Measurements from ENCODE around the gene NT5DC4.

DNA sequence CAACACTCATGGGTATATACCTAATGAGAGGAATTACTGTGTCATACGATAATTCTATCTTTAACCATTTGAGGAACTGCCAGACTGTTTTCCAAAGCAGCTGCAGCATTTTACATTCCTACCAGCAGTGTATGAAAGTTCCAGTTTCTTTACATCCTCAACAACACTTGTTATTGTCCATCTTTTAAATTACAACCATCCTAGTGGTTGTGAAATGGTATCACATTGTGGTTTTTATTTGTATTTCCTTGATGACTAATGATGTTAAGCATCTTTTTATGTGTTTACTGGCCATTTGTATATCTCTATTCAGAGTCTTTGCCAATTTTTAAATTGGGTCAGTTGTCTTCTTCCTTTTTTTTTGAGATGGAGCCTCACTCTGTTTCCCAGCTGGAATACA lies 47.6 kb downstream of the NT5DC4 start:
- TF ChIP-seq, protein P1, sequence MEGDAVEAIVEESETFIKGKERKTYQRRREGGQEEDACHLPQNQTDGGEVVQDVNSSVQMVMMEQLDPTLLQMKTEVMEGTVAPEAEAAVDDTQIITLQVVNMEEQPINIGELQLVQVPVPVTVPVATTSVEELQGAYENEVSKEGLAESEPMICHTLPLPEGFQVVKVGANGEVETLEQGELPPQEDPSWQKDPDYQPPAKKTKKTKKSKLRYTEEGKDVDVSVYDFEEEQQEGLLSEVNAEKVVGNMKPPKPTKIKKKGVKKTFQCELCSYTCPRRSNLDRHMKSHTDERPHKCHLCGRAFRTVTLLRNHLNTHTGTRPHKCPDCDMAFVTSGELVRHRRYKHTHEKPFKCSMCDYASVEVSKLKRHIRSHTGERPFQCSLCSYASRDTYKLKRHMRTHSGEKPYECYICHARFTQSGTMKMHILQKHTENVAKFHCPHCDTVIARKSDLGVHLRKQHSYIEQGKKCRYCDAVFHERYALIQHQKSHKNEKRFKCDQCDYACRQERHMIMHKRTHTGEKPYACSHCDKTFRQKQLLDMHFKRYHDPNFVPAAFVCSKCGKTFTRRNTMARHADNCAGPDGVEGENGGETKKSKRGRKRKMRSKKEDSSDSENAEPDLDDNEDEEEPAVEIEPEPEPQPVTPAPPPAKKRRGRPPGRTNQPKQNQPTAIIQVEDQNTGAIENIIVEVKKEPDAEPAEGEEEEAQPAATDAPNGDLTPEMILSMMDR (conservative IDR thresholded peaks at IDR 0.05; ENCODE audit: low read length): no peak
- no peak for TF ChIP-seq EZH2phosphoT487 (IDR thresholded peaks at IDR 0.05; ENCODE audit: borderline replicate concordance, low read depth, low read length)

All from OCI-LY7 (cell line).